Gastrocnemius medialis (tissue), 4 donors: ENCODE measurements around the gene NUP43.

Experiments
- POLR2A ChIP-seq, 2 donors: fragments of 450-650 bp; IDR thresholded peaks; one replicate each; pipeline ENCODE4 v1.6.1; 2017; ENCODE audit warnings: antibody characterized with exemption in 2 of 2, mild to moderate bottlenecking in 2 of 2, moderate library complexity in 2 of 2
- TF ChIP-seq, protein P1 (sequence below), 5 experiments: fragments of 450-650 bp in 3 of 5; fragments of 200-600 bp in 2 of 5; sonication (generic) in 2 of 5; IDR thresholded peaks in 4 of 5; conservative IDR thresholded peaks in 1 of 5; 1 replicate in 4 of 5; 2 replicates in 1 of 5; pipeline ENCODE4 v1.5.1; 2016 to 2019; ENCODE audit warnings: antibody characterized with exemption in 5 of 5, mild to moderate bottlenecking in 3 of 5, moderate library complexity in 3 of 5

DNA sequence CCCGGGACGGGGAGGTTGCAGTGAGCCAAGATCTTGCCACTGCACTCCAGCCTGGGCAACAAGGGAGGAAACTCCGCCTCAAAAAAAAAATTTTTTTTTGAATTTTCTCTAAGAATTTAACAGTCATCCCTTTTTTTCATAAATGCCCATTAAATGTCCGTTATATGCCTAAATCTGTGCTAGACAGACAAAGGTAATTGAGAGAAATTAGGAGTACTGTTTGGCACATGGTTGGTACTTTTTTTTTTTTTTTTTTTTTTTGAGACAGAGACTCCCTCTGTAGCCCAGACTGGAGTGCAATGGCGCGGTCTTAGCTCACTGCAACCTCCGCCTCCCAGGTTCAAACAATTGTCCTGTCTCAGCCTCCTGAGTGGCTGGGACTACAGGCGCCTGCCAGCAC lies 4.9 kb upstream of the NUP43 start:
- TF ChIP-seq, protein P1, sequence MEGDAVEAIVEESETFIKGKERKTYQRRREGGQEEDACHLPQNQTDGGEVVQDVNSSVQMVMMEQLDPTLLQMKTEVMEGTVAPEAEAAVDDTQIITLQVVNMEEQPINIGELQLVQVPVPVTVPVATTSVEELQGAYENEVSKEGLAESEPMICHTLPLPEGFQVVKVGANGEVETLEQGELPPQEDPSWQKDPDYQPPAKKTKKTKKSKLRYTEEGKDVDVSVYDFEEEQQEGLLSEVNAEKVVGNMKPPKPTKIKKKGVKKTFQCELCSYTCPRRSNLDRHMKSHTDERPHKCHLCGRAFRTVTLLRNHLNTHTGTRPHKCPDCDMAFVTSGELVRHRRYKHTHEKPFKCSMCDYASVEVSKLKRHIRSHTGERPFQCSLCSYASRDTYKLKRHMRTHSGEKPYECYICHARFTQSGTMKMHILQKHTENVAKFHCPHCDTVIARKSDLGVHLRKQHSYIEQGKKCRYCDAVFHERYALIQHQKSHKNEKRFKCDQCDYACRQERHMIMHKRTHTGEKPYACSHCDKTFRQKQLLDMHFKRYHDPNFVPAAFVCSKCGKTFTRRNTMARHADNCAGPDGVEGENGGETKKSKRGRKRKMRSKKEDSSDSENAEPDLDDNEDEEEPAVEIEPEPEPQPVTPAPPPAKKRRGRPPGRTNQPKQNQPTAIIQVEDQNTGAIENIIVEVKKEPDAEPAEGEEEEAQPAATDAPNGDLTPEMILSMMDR (IDR thresholded peaks at IDR 0.05 in 4 of 5, conservative IDR thresholded peaks at IDR 0.05 in 1 of 5), result no peak
- TF ChIP-seq POLR2A (IDR thresholded peaks at IDR 0.05), result no peak
